Smooth muscle cell (in vitro differentiated cells): ENCODE results near the gene ANK3. TPM values are rescaled to one million over a fixed set of nuclear protein-coding genes. Genes with fewer than 3 reads are reported as not detected.
A peak's percentile ranks its signal among the peaks of the same experiment; 100 is the strongest.

ENCODE experiments used
- DNase-seq: peaks from one replicate; lab custom pipeline; 2025; ENCODE audit not compliant: unreplicated experiment; lab: John Stamatoyannopoulos, UW
- H2AFZ ChIP-seq: fragments of 200-600 bp; sonication (generic); 2 replicates; pipeline ENCODE4 v1.6.0; 2016; ENCODE audit warnings: antibody characterized with exemption, low read depth, mild to moderate bottlenecking
- H3F3A ChIP-seq: fragments of 200-600 bp; sonication (generic); 2 replicates; pipeline ENCODE4 v1.6.0; 2017; ENCODE audit warnings: antibody characterized with exemption, low read depth
- H3K27ac ChIP-seq: fragments of 200-600 bp; sonication (generic); 2 replicates; pipeline ENCODE4 v1.5.1; 2016; ENCODE audit warnings: low read depth, mild to moderate bottlenecking
- H3K27me3 ChIP-seq: fragments of 200-600 bp; sonication (generic); 2 replicates; pipeline ENCODE4 v1.6.1; 2016; ENCODE audit warnings: low read depth, mild to moderate bottlenecking
- H3K36me3 ChIP-seq: fragments of 200-600 bp; sonication (generic); 2 replicates; pipeline ENCODE4 v1.5.1; 2016; ENCODE audit warnings: low read depth
- H3K4me1 ChIP-seq: fragments of 200-600 bp; sonication (generic); 2 replicates; pipeline ENCODE4 v1.5.1; 2016; ENCODE audit warnings: low read depth
- H3K4me2 ChIP-seq: fragments of 200-600 bp; sonication (generic); 2 replicates; pipeline ENCODE4 v1.6.0; 2016; ENCODE audit warnings: mild to moderate bottlenecking
- H3K4me3 ChIP-seq: fragments of 200-600 bp; sonication (generic); 2 replicates; pipeline ENCODE4 v1.5.1; 2016; ENCODE audit warnings: mild to moderate bottlenecking
- H3K79me2 ChIP-seq: fragments of 200-600 bp; sonication (generic); 2 replicates; pipeline ENCODE4 v1.6.0; 2016; ENCODE audit warnings: low read depth, mild to moderate bottlenecking
- H3K9ac ChIP-seq: fragments of 200-600 bp; sonication (generic); 2 replicates; pipeline ENCODE4 v1.6.0; 2016; ENCODE audit warnings: low read depth
- H3K9me3 ChIP-seq: fragments of 200-600 bp; sonication (generic); replicated peaks from 2 replicates; pipeline ENCODE4 v1.5.1; 2016; ENCODE audit warnings: low read depth
- H4K20me1 ChIP-seq: fragments of 200-600 bp; sonication (generic); 2 replicates; pipeline ENCODE4 v1.6.0; 2016; ENCODE audit warnings: low read depth
- WGBS: methylation state at CpG from one replicate; pipeline ENCODE4 v1.1.7; 2016; ENCODE audit warnings: low lambda C conversion rate; 5-methylcytosine and 5-hydroxymethylcytosine counted together
- polyA plus RNA-seq: library from polyadenylated mRNA; unstranded; fragments of >200 nt; fragmentation: Nextera tagmentation; extraction: Ambion mirVana; gene quantifications from 2 replicates; pipeline ENCODE4 v1.2.1, GENCODE V29; 2016
- total RNA-seq: library from RNA; depleted of rRNA; stranded (reverse); fragments of >200 nt; gene quantifications from 2 replicates; pipeline ENCODE4 v1.2.3, GENCODE V29; 2014
- TF ChIP-seq, protein P1 (sequence below): fragments of 200-600 bp; sonication (generic); IDR thresholded peaks from 2 replicates; pipeline ENCODE4 v1.5.1; 2017; ENCODE audit warnings: borderline replicate concordance, mild to moderate bottlenecking, antibody characterized with exemption; ENCODE audit not compliant: insufficient read depth, poor library complexity, severe bottlenecking

The ANK3 gene
- total and polyA plus RNA-seq, 2 experiments from 2014 or later = 28.2 to 85.5 TPM

- TF ChIP-seq, protein P1, sequence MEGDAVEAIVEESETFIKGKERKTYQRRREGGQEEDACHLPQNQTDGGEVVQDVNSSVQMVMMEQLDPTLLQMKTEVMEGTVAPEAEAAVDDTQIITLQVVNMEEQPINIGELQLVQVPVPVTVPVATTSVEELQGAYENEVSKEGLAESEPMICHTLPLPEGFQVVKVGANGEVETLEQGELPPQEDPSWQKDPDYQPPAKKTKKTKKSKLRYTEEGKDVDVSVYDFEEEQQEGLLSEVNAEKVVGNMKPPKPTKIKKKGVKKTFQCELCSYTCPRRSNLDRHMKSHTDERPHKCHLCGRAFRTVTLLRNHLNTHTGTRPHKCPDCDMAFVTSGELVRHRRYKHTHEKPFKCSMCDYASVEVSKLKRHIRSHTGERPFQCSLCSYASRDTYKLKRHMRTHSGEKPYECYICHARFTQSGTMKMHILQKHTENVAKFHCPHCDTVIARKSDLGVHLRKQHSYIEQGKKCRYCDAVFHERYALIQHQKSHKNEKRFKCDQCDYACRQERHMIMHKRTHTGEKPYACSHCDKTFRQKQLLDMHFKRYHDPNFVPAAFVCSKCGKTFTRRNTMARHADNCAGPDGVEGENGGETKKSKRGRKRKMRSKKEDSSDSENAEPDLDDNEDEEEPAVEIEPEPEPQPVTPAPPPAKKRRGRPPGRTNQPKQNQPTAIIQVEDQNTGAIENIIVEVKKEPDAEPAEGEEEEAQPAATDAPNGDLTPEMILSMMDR = no peak
- Histone ChIP-seq H4K20me1 (peaks cover 2% of the 10 kb centered on the region), H3K9ac (no peak overlapping the region), H3K4me1 (peaks cover 28% of the 10 kb centered on the region), H3K9me3 (no peaks in the 10 kb centered on the region), H3F3A (peaks cover 9% of the 10 kb centered on the region), H3K27ac (no peak overlapping the region), H3K4me2 (no peak overlapping the region), H3K4me3 (no peak overlapping the region), H3K79me2 (no peaks in the 10 kb centered on the region), H3K36me3 (no peaks in the 10 kb centered on the region), H2AFZ (no peak overlapping the region), H3K27me3 (no peaks in the 10 kb centered on the region)
- DNase-seq = no peak
- WGBS = 57% methylated on average over 3 of the region's 3 CpGs
These were observed 35.9 kb upstream of the ANK3 start for GRCh38 chr10:60425392-60426110.

- Histone ChIP-seq H2AFZ (no peak overlapping the region), H3K4me2 (no peak overlapping the region), H3K27ac (no peak overlapping the region), H3F3A (peaks cover 9% of the 10 kb centered on the region), H3K4me3 (no peak overlapping the region), H3K36me3 (no peaks in the 10 kb centered on the region), H3K9me3 (no peaks in the 10 kb centered on the region), H3K4me1 (peaks cover 25% of the 10 kb centered on the region), H3K27me3 (no peaks in the 10 kb centered on the region), H3K9ac (no peak overlapping the region), H3K79me2 (no peaks in the 10 kb centered on the region), H4K20me1 (peaks cover 5% of the 10 kb centered on the region)
- DNase-seq = no peak
- WGBS = 71% methylated on average over 4 of the region's 4 CpGs
- TF ChIP-seq, protein P1 = no peak
These were observed 35.3 kb upstream of the ANK3 start for GRCh38 chr10:60424971-60425370.

DNA sequence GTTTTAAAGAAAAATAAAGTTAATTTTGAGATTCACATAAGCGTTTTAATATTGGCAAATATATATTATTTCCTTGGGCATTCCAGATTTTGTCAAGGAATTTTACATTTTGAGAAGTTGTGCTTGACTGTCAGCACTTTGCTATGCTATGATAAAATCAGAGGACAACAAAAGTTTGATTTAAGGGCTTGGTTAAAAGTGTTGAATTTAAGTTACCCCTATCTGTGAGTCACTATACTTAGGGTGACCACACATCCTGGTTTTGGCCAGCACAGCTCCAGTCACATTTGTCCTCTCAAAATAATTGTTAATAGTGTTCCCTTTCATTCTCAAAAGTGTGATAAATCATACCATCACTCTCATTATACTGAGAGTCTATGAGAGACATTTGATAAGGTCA is 34.2 kb upstream of the ANK3 start:
- H3K9me3 ChIP-seq = no peaks in the 10 kb centered on the region
- no peaks in the 10 kb centered on the region for H3K36me3 ChIP-seq
- H3F3A ChIP-seq = peaks cover 9% of the 10 kb centered on the region
- H3K27ac ChIP-seq = no peak overlapping the region
- no peaks in the 10 kb centered on the region for H3K27me3 ChIP-seq
- H2AFZ ChIP-seq = no peak overlapping the region
- no peak overlapping the region for H3K4me3 ChIP-seq
- DNase-seq = no peak
- peak overlapping the region; percentile 6 for H3K4me2 ChIP-seq
- H3K79me2 ChIP-seq = no peaks in the 10 kb centered on the region
- peaks cover 15% of the 10 kb centered on the region for H3K4me1 ChIP-seq
- 85% methylated on average over 1 of the region's 1 CpG for WGBS
- H3K9ac ChIP-seq = no peak overlapping the region
- peaks cover 5% of the 10 kb centered on the region for H4K20me1 ChIP-seq
- TF ChIP-seq, protein P1 = no peak

- peaks cover 9% of the 10 kb centered on the region for H4K20me1 ChIP-seq
- no peak overlapping the region for H3K27ac ChIP-seq
- no peaks in the 10 kb centered on the region for H3K27me3 ChIP-seq
- H3K9ac ChIP-seq = no peak overlapping the region
- H3K9me3 ChIP-seq = no peaks in the 10 kb centered on the region
- TF ChIP-seq, protein P1 = no peak
- WGBS = 96% methylated on average over 5 of the region's 5 CpGs
- H3K4me1 ChIP-seq = peaks cover 8% of the 10 kb centered on the region
- no peak overlapping the region for H2AFZ ChIP-seq
- H3K79me2 ChIP-seq = no peaks in the 10 kb centered on the region
- no peak overlapping the region for H3K4me3 ChIP-seq
- H3F3A ChIP-seq = peaks cover 6% of the 10 kb centered on the region
- no peaks in the 10 kb centered on the region for H3K36me3 ChIP-seq
- no peak for DNase-seq
- H3K4me2 ChIP-seq = no peak overlapping the region
These were observed 33.1 kb upstream of the ANK3 start for GRCh38 chr10:60422809-60423208.
